CD4-positive, CD25-positive, alpha-beta regulatory T cell (primary cell): ENCODE data around the gene TRIM41. TPM values are rescaled to one million over a fixed set of nuclear protein-coding genes. Genes with fewer than 3 reads are reported as not detected.

Source experiments
- ATAC-seq, 2 donors: fragments of 150-1000 bp; cut with Tn5 transposase; one replicate each; pipeline ENCODE4 v1.10.0; 2021; ENCODE audit warnings: low read depth in 2 of 2, moderate number of reproducible peaks in 2 of 2, moderate library complexity in 1 of 2
- DNase-seq, 3 donors: peaks; one replicate each; pipeline versions ENCODE4 v3.0.0 to v3.0.0-alpha.2; 2012 to 2022; ENCODE audit warnings: mixed read lengths in 1 of 3
- H3K27ac ChIP-seq: one replicate; pipeline ENCODE4 v1.7.0; 2013; ENCODE audit warnings: mild to moderate bottlenecking, low read length; ENCODE audit not compliant: insufficient read depth, poor library complexity, severe bottlenecking
- H3K27me3 ChIP-seq: one replicate; pipeline ENCODE4 v1.7.0; 2013; ENCODE audit warnings: low read length; ENCODE audit not compliant: control insufficient read depth, insufficient read depth
- H3K36me3 ChIP-seq: one replicate; pipeline ENCODE4 v1.7.0; 2013; ENCODE audit warnings: mild to moderate bottlenecking, low read length, moderate library complexity; ENCODE audit not compliant: control insufficient read depth, insufficient read depth
- H3K4me1 ChIP-seq: 2 replicates; pipeline ENCODE4 v1.7.0; 2013; ENCODE audit warnings: mild to moderate bottlenecking, low read length; ENCODE audit not compliant: insufficient read depth, control insufficient read depth, poor library complexity, severe bottlenecking
- H3K4me3 ChIP-seq: one replicate; pipeline ENCODE4 v1.7.0; 2013; ENCODE audit warnings: low read depth, mild to moderate bottlenecking, low read length, moderate library complexity
- H3K9me3 ChIP-seq, 2 experiments: 1 replicate in 1 of 2; 2 replicates in 1 of 2; pipeline ENCODE4 v1.7.0; 2013; ENCODE audit warnings: low read length in 2 of 2, mild to moderate bottlenecking in 1 of 2, moderate library complexity in 1 of 2; ENCODE audit not compliant: control insufficient read depth in 2 of 2
- H3K27ac Mint-ChIP-seq, 3 donors: one replicate each; pipeline ENCODE4 v1.8.0; 2020 to 2022; ENCODE audit warnings: mild to moderate bottlenecking in 3 of 3, mixed read lengths in 3 of 3, moderate library complexity in 2 of 3
- H3K27me3 Mint-ChIP-seq: one replicate; pipeline ENCODE4 v1.8.0; 2022; ENCODE audit warnings: mild to moderate bottlenecking, mixed read lengths
- H3K36me3 Mint-ChIP-seq: one replicate; pipeline ENCODE4 v1.8.0; 2020; ENCODE audit warnings: mixed read lengths
- H3K4me1 Mint-ChIP-seq, 4 donors: one replicate each; pipeline ENCODE4 v1.8.0; 2020 to 2022; ENCODE audit warnings: mixed read lengths in 4 of 4, mild to moderate bottlenecking in 1 of 4
- H3K4me3 Mint-ChIP-seq, 4 donors: one replicate each; pipeline ENCODE4 v1.8.0; 2020 to 2022; ENCODE audit warnings: mild to moderate bottlenecking in 4 of 4, mixed read lengths in 4 of 4, moderate library complexity in 3 of 4
- H3K9me3 Mint-ChIP-seq, 7 donors: one replicate each; pipeline ENCODE4 v1.8.0; 2020 to 2022; ENCODE audit warnings: mixed read lengths in 7 of 7, mild to moderate bottlenecking in 3 of 7, moderate library complexity in 2 of 7
- polyA plus RNA-seq, 4 donors: library from polyadenylated mRNA; unstranded; fragments of 300-500 nt; fragmentation: Illumina TruSeq; gene quantifications; one replicate each; pipeline ENCODE4 v1.2.3, GENCODE V29; 2021
- total RNA-seq: library from RNA; stranded (reverse); gene quantifications from one replicate; pipeline ENCODE4 v1.2.3, GENCODE V29; 2022

Gene TRIM41
- total and polyA plus RNA-seq, 5 donors from 2014 or later = 0.67 to 40.8 (median 1.0) TPM

DNA sequence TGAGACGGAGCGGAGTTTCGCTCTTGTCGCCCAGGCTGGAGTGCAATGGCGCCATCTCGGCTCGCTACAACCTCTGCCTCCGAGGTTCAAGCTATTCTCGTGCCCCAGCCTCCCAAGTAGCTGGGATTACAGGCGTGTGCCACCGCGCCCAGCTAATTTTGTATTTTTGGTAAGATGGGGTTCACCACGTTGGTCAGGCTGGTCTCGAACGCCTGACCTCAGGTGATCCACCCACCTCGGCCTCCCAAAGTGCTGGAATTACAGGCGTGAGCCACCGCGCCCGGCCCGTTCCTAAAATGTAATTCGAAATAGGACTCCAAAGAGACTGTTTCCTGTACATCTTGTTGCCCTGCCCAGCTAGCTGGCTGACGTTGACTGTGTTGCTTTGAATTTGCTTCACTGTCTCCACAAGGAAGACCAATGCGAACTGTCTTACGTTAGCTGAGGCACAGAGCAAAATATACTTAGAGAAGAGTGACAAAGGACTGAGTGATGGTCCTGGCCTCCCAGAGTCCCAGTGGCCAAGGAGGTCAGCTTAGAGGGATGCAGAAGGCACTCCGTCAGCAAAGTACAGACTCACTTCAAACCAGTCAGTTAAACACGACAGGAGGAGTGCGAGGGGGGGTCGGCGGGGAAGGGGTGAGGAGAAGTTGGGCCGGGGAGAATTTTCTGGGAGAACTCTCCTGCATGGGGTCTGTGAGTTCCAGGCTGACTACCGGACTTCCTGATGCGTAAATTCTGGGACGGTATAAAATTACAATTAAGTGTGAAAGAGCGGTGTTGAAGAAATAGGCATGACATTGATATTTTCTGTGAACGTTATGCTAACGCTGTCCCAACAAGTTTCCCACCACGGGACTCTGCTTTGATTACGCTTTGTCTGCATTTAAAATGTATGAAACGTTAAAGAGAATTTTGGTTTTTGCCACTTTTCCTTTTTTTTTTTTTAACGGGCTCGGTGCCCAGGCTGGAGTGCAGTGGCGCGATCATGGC is 6.8 kb upstream of the TRIM41 start:
- Histone ChIP-seq H3K9me3 (no peaks in the 10 kb centered on the region), H3K27me3 (no peaks in the 10 kb centered on the region), H3K4me1 (peaks cover 17% of the 10 kb centered on the region), H3K27ac (peak overlapping the region; percentile 72), H3K36me3 (no peaks in the 10 kb centered on the region), H3K4me3 (peak overlapping the region; percentile 83)
- peaks cover 4% of the 10 kb centered on the region for H3K36me3 Mint-ChIP-seq
- DNase-seq (peak; percentile 39 to 56 (median 55)), ATAC-seq (no peak)
- peaks cover 14 to 42% (median 16%) of the 10 kb centered on the region in 4 donors for H3K4me1 Mint-ChIP-seq
- peaks cover 0 to 8% (median 0%) of the 10 kb centered on the region in 7 donors for H3K9me3 Mint-ChIP-seq
- H3K27me3 Mint-ChIP-seq = peaks cover 14% of the 10 kb centered on the region
- peak overlapping the region; percentile 80 to 99 (median 90) for H3K4me3 Mint-ChIP-seq
- H3K27ac Mint-ChIP-seq = peak overlapping the region; percentile 83 to 93 (median 93)

DNA sequence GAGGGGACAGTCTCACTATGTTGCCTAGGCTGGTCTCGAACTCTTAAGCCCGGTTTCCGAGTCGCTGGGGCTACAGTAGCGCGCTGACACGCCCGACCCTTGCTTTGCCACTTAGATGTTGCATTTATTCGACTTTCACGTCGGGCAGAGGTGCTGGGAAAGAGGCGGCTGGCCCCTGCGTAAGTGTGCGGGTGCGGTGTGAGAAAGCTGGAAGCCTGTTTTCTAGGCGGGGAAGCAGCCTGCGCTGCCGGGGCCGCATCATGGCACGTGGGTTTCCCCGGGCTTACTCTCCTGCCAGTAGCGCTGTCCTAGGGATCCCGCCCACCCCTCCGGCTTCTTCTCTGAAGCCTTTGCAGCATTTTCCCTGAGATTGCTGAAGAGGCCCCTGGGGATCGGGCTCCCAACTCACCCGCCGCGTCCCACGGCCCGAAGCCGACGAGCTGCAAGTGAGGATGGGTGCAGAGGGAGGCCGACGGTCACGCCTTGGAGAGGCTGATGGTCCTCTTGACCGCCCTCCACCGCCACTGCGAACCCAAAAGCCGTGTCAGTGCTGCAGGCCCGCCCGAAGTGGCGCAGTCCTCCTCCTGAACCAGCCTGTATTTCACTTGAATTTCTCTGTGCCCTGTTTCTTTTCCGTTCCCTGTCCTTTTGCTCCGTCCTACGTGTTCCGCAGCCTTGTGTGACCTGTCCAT is 5.8 kb upstream of the TRIM41 start:
- Mint-ChIP-seq H3K36me3 (peaks cover 8% of the 10 kb centered on the region), H3K27ac (peak overlapping the region; percentile 91 to 100 (median 93)), H3K27me3 (peaks cover 23% of the 10 kb centered on the region), H3K4me3 (peak overlapping the region; percentile 83 to 99 (median 96)), H3K9me3 (peaks cover 0 to 14% (median 2%) of the 10 kb centered on the region in 7 donors), H3K4me1 (peaks cover 23 to 51% (median 25%) of the 10 kb centered on the region in 4 donors)
- H3K9me3 ChIP-seq = no peaks in the 10 kb centered on the region
- ATAC-seq (peak; percentile 17 to 28), DNase-seq (peak; percentile 41 to 68 (median 58))
- H3K27me3 ChIP-seq = no peaks in the 10 kb centered on the region
- H3K36me3 ChIP-seq = no peaks in the 10 kb centered on the region
- peaks cover 17% of the 10 kb centered on the region for H3K4me1 ChIP-seq
- peak overlapping the region; percentile 90 for H3K4me3 ChIP-seq
- H3K27ac ChIP-seq = peak overlapping the region; percentile 72

DNA sequence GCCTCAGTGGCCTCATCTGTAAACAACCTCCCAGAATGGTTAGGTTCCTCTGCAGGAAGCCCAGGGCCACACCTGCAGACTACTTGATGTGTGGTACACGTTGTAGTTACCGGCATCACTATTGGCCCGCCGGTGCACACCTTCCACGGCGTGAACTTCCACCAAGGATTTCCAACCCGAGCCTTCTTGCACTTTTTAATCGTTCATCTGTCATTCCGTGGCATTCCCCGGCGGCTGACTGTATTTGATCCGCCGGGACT is 5.3 kb upstream of the TRIM41 start:
- peaks cover 26 to 54% (median 29%) of the 10 kb centered on the region in 4 donors for H3K4me1 Mint-ChIP-seq
- H3K27ac Mint-ChIP-seq = peak overlapping the region; percentile 91 to 100 (median 93)

DNA sequence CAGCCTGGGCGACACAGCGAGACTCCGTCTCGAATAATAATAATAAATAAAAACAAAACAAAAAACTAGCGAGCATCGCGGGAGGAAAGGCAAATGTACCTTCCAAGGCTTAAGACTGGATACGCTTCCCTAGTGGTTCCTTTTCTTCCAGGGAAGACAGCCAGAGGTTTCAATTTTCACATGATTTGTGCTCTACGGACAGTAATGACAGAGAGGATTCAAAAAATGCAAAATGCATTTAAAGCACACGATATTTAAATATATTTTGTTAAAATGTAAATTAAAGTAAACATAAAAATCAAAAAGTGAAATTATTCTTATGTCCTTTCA is 4.3 kb upstream of the TRIM41 start:
- H3K4me3 Mint-ChIP-seq = peak overlapping the region; percentile 83 to 99 (median 96)
- peak overlapping the region; percentile 91 to 100 (median 93) for H3K27ac Mint-ChIP-seq
- Histone ChIP-seq H3K36me3 (no peaks in the 10 kb centered on the region), H3K9me3 (no peaks in the 10 kb centered on the region), H3K4me3 (peak overlapping the region; percentile 35), H3K27me3 (no peaks in the 10 kb centered on the region), H3K4me1 (peaks cover 22% of the 10 kb centered on the region), H3K27ac (peak overlapping the region; percentile 72)
- ATAC-seq (no peak), DNase-seq (no peak)
- peaks cover 27 to 57% (median 34%) of the 10 kb centered on the region in 4 donors for H3K4me1 Mint-ChIP-seq
- peaks cover 9% of the 10 kb centered on the region for H3K36me3 Mint-ChIP-seq
- H3K27me3 Mint-ChIP-seq = peaks cover 35% of the 10 kb centered on the region
- H3K9me3 Mint-ChIP-seq = peaks cover 0 to 16% (median 2%) of the 10 kb centered on the region in 7 donors

More for the DNA sequence above, 5.3 kb upstream of the TRIM41 start:
- peak overlapping the region; percentile 72 for H3K27ac ChIP-seq
- peaks cover 21% of the 10 kb centered on the region for H3K4me1 ChIP-seq
- peak in 2 of 3 donors; percentile 40 to 43 for DNase-seq
- ATAC-seq = peak; percentile 17 to 27
- H3K4me3 ChIP-seq = peak overlapping the region; percentile 90
- peaks cover 9% of the 10 kb centered on the region for H3K36me3 Mint-ChIP-seq
- H3K36me3 ChIP-seq = no peaks in the 10 kb centered on the region
- peaks cover 0 to 16% (median 2%) of the 10 kb centered on the region in 7 donors for H3K9me3 Mint-ChIP-seq
- H3K4me3 Mint-ChIP-seq = peak overlapping the region; percentile 83 to 99 (median 96)
- no peaks in the 10 kb centered on the region for H3K9me3 ChIP-seq
- H3K27me3 Mint-ChIP-seq = peaks cover 27% of the 10 kb centered on the region
- H3K27me3 ChIP-seq = no peaks in the 10 kb centered on the region

DNA sequence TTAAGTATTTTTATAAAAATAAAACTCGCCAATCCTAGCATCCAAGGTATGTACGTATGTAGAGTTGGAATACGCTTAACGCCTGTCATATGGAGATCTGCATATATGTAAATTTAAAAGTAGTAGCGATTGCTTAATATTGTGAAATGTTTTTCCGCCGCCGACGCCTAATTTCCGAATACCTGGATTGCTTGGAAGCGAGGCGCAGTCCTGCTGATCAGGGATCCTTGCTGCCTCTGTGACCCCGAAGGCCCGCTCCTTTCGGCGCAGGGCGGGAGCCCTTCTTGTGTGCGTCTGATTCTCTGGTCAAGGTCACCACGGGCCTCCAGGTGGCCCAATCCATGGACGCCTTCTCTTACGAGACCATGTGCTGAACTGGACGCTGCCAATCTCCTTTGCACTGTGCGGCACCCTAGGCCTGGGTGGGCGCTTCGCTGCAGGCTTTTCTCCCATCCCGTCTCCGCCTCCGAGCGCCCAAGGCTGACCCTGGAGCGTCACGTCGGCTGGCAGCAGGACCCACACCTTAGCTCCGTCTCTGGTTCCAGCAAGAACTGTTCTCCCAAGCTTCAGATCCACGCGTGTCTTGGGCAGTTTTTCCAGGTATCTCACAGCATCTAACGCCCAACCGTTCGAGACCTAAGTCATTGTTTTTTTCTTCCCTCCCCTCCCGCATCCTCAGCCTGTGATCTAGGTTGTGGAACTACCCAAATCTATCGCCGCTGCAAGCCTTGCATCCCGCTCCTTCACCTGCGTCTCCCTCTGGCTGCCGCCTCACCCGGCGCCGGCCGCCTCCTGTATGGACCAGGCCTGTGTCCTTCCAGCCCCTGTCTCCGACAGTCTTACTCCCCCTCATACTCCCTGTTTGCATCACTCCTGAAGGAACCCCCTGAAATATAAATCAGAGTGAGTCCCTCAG is 3.6 kb upstream of the TRIM41 start:
- DNase-seq (no peak), ATAC-seq (no peak)
- H3K4me1 Mint-ChIP-seq = peaks cover 27 to 62% (median 38%) of the 10 kb centered on the region in 4 donors
- Histone ChIP-seq H3K4me3 (no peak overlapping the region), H3K27me3 (no peaks in the 10 kb centered on the region), H3K27ac (no peak overlapping the region), H3K4me1 (peaks cover 28% of the 10 kb centered on the region), H3K36me3 (no peaks in the 10 kb centered on the region), H3K9me3 (no peaks in the 10 kb centered on the region)
- peaks cover 0 to 16% (median 2%) of the 10 kb centered on the region in 7 donors for H3K9me3 Mint-ChIP-seq
- peak overlapping the region; percentile 61 to 97 (median 66) for H3K4me3 Mint-ChIP-seq
- H3K27ac Mint-ChIP-seq = peak overlapping the region in 1 of 3 donors; percentile 73
- peaks cover 9% of the 10 kb centered on the region for H3K36me3 Mint-ChIP-seq
- peaks cover 35% of the 10 kb centered on the region for H3K27me3 Mint-ChIP-seq

DNA sequence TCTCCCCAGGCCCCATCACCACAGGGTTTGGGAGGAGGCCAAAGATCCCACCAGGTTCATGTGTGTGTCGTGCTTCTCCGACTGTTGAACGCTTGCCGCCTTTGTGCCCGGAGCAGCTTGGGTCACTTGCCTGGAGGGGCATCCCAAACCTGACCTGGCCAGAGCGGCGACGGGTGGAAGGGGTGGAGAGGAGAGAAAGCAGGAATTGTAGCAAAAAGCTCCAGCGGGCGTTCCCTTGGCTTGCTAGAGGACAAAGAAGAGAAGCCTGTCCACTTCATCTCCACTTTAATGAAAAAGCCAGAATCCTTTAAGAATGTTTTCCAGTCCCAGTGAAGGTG is 2.9 kb upstream of the TRIM41 start:
- H3K36me3 ChIP-seq = no peaks in the 10 kb centered on the region
- no peak overlapping the region for H3K4me3 ChIP-seq
- H3K4me1 Mint-ChIP-seq = peaks cover 27 to 65% (median 40%) of the 10 kb centered on the region in 4 donors
- H3K9me3 Mint-ChIP-seq = peaks cover 0 to 16% (median 2%) of the 10 kb centered on the region in 7 donors
- peaks cover 9% of the 10 kb centered on the region for H3K36me3 Mint-ChIP-seq
- peaks cover 34% of the 10 kb centered on the region for H3K4me1 ChIP-seq
- H3K27me3 Mint-ChIP-seq = peaks cover 35% of the 10 kb centered on the region
- no peaks in the 10 kb centered on the region for H3K27me3 ChIP-seq
- peak overlapping the region in 1 of 3 donors; percentile 100 for H3K27ac Mint-ChIP-seq
- H3K27ac ChIP-seq = no peak overlapping the region
- no peak for DNase-seq
- H3K9me3 ChIP-seq = no peaks in the 10 kb centered on the region
- ATAC-seq = no peak
- peak overlapping the region; percentile 61 to 98 (median 84) for H3K4me3 Mint-ChIP-seq
